Urothelium cell line (cell line): Measurements from ENCODE around the gene TCTN1.
A peak's percentile ranks its signal among the peaks of the same experiment; 100 is the strongest.
"Not testable (repeated sequence)": the region's sequence is repeated elsewhere in the genome, so short reads cannot be mapped to it uniquely, and the experiment has no call there.

ENCODE experiments used
- DNase-seq: peaks from one replicate; pipeline ENCODE4 v3.0.0; 2011; ENCODE audit warnings: low spot score, mixed read lengths
- FAIRE-seq: peaks from 2 replicates; lab custom pipeline; 2011; peaks lifted over from hg19 to GRCh38; lab: Jason Lieb, UNC

The TCTN1 gene

GRCh38 chr12:110635055-110635454 is 21.1 kb downstream of the TCTN1 start:
- FAIRE-seq: no peak
- no peak for DNase-seq

GRCh38 chr12:110636516-110636915 is 22.6 kb downstream of the TCTN1 start:
- FAIRE-seq (no peak), DNase-seq (no peak)

- DNase-seq: no peak
- FAIRE-seq: no peak
These were observed 24.0 kb downstream of the TCTN1 start for GRCh38 chr12:110637869-110638441.

- no peak for DNase-seq
These were observed 24.9 kb downstream of the TCTN1 start for GRCh38 chr12:110638796-110639195.

GRCh38 chr12:110639336-110640141 is 25.6 kb downstream of the TCTN1 start:
- DNase-seq (peak; percentile 31), FAIRE-seq (no peak)

More at GRCh38 chr12:110638796-110639195, 24.9 kb downstream of the TCTN1 start:
- FAIRE-seq: no peak

- DNase-seq: no peak
- no peak for FAIRE-seq
These were observed 26.5 kb downstream of the TCTN1 start for GRCh38 chr12:110640275-110641025.

GRCh38 chr12:110641521-110641920 is 27.6 kb downstream of the TCTN1 start:
- FAIRE-seq: no peak
- DNase-seq: no peak

GRCh38 chr12:110647631-110648040 is 33.7 kb downstream of the TCTN1 start:
- FAIRE-seq (no peak), DNase-seq (no peak)

GRCh38 chr12:110649341-110649847 is 35.5 kb downstream of the TCTN1 start:
- no peak for FAIRE-seq

GRCh38 chr12:110654238-110654637 is 40.3 kb downstream of the TCTN1 start:
- DNase-seq, FAIRE-seq: not testable (repeated sequence)

More at GRCh38 chr12:110649341-110649847, 35.5 kb downstream of the TCTN1 start:
- no peak for DNase-seq

GRCh38 chr12:110656071-110656655 is 42.2 kb downstream of the TCTN1 start:
- DNase-seq: no peak
- FAIRE-seq: no peak

GRCh38 chr12:110657747-110658146 is 43.8 kb downstream of the TCTN1 start:
- FAIRE-seq: no peak
- DNase-seq: no peak

- DNase-seq: no peak
- no peak for FAIRE-seq
These were observed 44.3 kb downstream of the TCTN1 start for GRCh38 chr12:110658242-110658641.

GRCh38 chr12:110658878-110659277 is 44.9 kb downstream of the TCTN1 start:
- DNase-seq: no peak
- no peak for FAIRE-seq

GRCh38 chr12:110661337-110661972 is 47.5 kb downstream of the TCTN1 start:
- FAIRE-seq (no peak), DNase-seq (no peak)

GRCh38 chr12:110666892-110667291 is 53.0 kb downstream of the TCTN1 start:
- DNase-seq: no peak
- no peak for FAIRE-seq

- DNase-seq: no peak
- FAIRE-seq: no peak
These were observed 53.7 kb downstream of the TCTN1 start for GRCh38 chr12:110667671-110668070.

- DNase-seq (no peak), FAIRE-seq (no peak)
These were observed 54.7 kb downstream of the TCTN1 start for GRCh38 chr12:110668480-110669192.

GRCh38 chr12:110669193-110669502 is 55.2 kb downstream of the TCTN1 start:
- DNase-seq (no peak), FAIRE-seq (no peak)

GRCh38 chr12:110670161-110670701 is 56.3 kb downstream of the TCTN1 start:
- no peak for DNase-seq

More at GRCh38 chr12:110670161-110670701, 56.3 kb downstream of the TCTN1 start:
- FAIRE-seq: no peak
